Body of pancreas (tissue), 4 donors: ENCODE measurements around the gene WNT3A. TPM values are rescaled to one million over a fixed set of nuclear protein-coding genes. Genes with fewer than 3 reads are reported as not detected.

Source experiments
- ATAC-seq: fragments of 150-250 bp; one replicate; pipeline ENCODE4 v1.9.1; 2016
- DNase-seq, 4 donors: peaks; one replicate each; pipeline ENCODE4 v3.0.0-alpha.2; 2019
- H3K27ac ChIP-seq, 4 donors: fragments of 200-600 bp; sonication (generic); 1 replicate in 3 of 4; 2 replicates in 1 of 4; pipeline versions ENCODE4 v1.5.1 to v1.6.1; 2016 to 2019; ENCODE audit warnings: mild to moderate bottlenecking in 1 of 4, mixed read lengths in 1 of 4, moderate library complexity in 1 of 4
- H3K27me3 ChIP-seq, 2 donors: fragments of 200-600 bp; sonication (generic); one replicate each; pipeline ENCODE4 v1.6.0; 2016; ENCODE audit warnings: mild to moderate bottlenecking in 1 of 2
- H3K36me3 ChIP-seq, 2 donors: fragments of 200-600 bp; sonication (generic); replicated peaks in 1 of 2; 2 replicates each; pipeline ENCODE4 v1.5.1; 2016; ENCODE audit warnings: low read depth in 2 of 2; ENCODE audit not compliant: insufficient read depth in 1 of 2
- H3K4me1 ChIP-seq: fragments of 200-600 bp; sonication (generic); one replicate; pipeline ENCODE4 v1.6.0; 2016
- H3K4me3 ChIP-seq, 2 donors: fragments of 200-600 bp; sonication (generic); 1 replicate in 1 of 2; 2 replicates in 1 of 2; pipeline ENCODE4 v1.5.1; 2016 to 2019
- H3K9me3 ChIP-seq, 3 donors: fragments of 200-600 bp; sonication (generic); 1 replicate in 2 of 3; 2 replicates in 1 of 3; pipeline ENCODE4 v1.5.1; 2016
- POLR2A ChIP-seq, 3 donors: fragments of 450-650 bp; IDR thresholded peaks; one replicate each; pipeline ENCODE4 v1.6.1; 2016; ENCODE audit warnings: antibody characterized with exemption in 3 of 3, mild to moderate bottlenecking in 2 of 3
- WGBS, 2 donors: methylation state at CpG; one replicate each; pipeline ENCODE4 v1.1.5; 2017; 5-methylcytosine and 5-hydroxymethylcytosine counted together
- intact Hi-C: fragments of 100-400 bp; cut with DNase I; formaldehyde crosslinking; loops from one replicate; pipeline ENCODE4 v1.15.1; 2023
- total RNA-seq, 2 donors: library from RNA; depleted of rRNA; stranded (reverse); fragments of >200 nt; gene quantifications; one replicate each; pipeline ENCODE4 v1.1.0, GENCODE V29; 2016
- TF ChIP-seq, protein P1 (sequence below), 7 experiments: fragments of 450-650 bp in 4 of 7; fragments of 200-600 bp in 3 of 7; sonication (generic) in 3 of 7; IDR thresholded peaks; one replicate each; pipeline ENCODE4 v1.5.1; 2016 to 2019; ENCODE audit warnings: antibody characterized with exemption in 7 of 7

The WNT3A gene
- total RNA-seq, 2 donors from 2014 or later: not detected

- Histone ChIP-seq H3K4me1 (peaks cover 99% of the 10 kb centered on the region), H3K9me3 (no peaks in the 10 kb centered on the region), H3K4me3 (no peak overlapping the region), H3K27ac (peak overlapping the region in 3 of 4 donors; percentile 18 to 100 (median 48)), H3K27me3 (no peaks in the 10 kb centered on the region), H3K36me3 (no peaks in the 10 kb centered on the region)
- ATAC-seq: no peak
- intact Hi-C loops: no loop called here
- peak in 2 of 4 donors; percentile 26 to 52 for DNase-seq
- 13 to 16% methylated on average over 2 of the region's 2 CpGs for WGBS, 2 donors
- TF ChIP-seq, protein P1, sequence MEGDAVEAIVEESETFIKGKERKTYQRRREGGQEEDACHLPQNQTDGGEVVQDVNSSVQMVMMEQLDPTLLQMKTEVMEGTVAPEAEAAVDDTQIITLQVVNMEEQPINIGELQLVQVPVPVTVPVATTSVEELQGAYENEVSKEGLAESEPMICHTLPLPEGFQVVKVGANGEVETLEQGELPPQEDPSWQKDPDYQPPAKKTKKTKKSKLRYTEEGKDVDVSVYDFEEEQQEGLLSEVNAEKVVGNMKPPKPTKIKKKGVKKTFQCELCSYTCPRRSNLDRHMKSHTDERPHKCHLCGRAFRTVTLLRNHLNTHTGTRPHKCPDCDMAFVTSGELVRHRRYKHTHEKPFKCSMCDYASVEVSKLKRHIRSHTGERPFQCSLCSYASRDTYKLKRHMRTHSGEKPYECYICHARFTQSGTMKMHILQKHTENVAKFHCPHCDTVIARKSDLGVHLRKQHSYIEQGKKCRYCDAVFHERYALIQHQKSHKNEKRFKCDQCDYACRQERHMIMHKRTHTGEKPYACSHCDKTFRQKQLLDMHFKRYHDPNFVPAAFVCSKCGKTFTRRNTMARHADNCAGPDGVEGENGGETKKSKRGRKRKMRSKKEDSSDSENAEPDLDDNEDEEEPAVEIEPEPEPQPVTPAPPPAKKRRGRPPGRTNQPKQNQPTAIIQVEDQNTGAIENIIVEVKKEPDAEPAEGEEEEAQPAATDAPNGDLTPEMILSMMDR (IDR thresholded peaks at IDR 0.05): no peak
- TF ChIP-seq POLR2A (IDR thresholded peaks at IDR 0.05): no peak
These were observed 83.8 kb downstream of the WNT3A start for GRCh38 chr1:228090613-228091081.

DNA sequence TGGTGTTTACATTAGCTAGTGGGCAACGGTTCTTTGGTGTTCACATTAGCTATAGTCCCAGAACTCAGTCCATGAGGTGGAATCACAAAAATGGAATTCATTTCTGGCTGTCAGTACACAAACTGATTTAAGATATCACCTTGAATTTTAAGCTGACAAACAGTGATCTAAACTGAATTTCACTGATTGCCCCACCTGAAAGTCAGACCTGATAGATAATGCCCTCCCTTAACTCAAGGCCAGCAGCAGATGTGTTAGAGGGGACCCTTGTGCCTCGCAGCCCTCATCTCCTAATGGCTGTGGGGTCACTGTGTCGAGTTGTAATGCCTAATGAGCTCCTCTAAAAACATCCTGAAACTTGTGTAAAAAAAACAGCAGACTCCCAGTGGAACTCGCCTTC, 84.3 kb downstream of the WNT3A start:
- TF ChIP-seq, protein P1 (IDR thresholded peaks at IDR 0.05): no peak
- no peak for TF ChIP-seq POLR2A (IDR thresholded peaks at IDR 0.05)
- ATAC-seq: no peak
- DNase-seq: no peak
- Histone ChIP-seq H3K4me1 (peaks cover 99% of the 10 kb centered on the region), H3K27ac (peak overlapping the region in 2 of 4 donors; percentile 48 to 100), H3K27me3 (no peaks in the 10 kb centered on the region), H3K4me3 (no peak overlapping the region), H3K36me3 (no peaks in the 10 kb centered on the region), H3K9me3 (no peaks in the 10 kb centered on the region)
- WGBS, 2 donors: 38 to 41% methylated on average over 4 of the region's 4 CpGs
- intact Hi-C loops: no loop called here

DNA sequence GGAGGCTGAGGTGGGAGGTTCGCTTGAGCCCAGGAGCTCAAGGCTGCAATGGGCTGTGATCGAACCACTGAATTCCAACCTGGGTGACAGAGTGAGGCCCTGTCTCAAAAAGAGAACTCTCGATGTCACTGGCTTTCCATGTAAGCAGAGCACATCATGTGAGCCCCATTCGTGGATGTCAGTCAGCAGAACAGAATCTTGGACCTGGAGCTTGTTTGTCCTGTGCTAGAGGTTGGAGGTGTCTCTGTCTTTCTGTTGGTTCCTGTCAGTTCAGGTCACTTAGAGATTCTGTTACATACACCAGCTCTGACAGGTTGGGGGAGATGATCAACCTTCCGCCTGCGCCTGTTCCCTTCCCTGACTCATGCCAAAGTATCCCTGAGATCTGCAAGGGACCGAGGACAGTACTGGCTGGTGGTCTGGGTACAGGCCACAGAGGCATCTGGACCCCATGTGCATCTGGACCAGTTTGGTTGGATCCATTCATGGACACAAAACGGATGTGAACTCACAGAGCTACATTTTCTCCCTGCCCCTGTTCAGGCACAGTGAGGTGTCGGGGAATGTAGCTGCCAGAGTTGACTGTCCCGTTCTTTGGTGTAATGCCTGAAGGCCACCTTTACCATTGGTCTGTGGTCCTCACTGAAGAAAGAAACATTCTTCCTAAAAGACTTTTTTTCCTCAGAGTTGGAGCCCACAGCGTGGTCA, 85.7 kb downstream of the WNT3A start:
- Histone ChIP-seq H3K9me3 (no peaks in the 10 kb centered on the region), H3K36me3 (peaks cover 4% of the 10 kb centered on the region in 2 donors), H3K27me3 (no peaks in the 10 kb centered on the region), H3K4me3 (no peak overlapping the region), H3K4me1 (peaks cover 99% of the 10 kb centered on the region), H3K27ac (no peak overlapping the region)
- DNase-seq (no peak), ATAC-seq (no peak)
- TF ChIP-seq POLR2A (IDR thresholded peaks at IDR 0.05): no peak
- TF ChIP-seq, protein P1 (IDR thresholded peaks at IDR 0.05): no peak
- intact Hi-C loops: no loop called here
- WGBS, 2 donors: 65 to 72% methylated on average over 7 to 11 of the region's 11 CpGs

- no peaks in the 10 kb centered on the region for H3K9me3 ChIP-seq
- no peak for TF ChIP-seq POLR2A (IDR thresholded peaks at IDR 0.05)
- TF ChIP-seq, protein P1 (IDR thresholded peaks at IDR 0.05): no peak
- WGBS, 2 donors: 76% methylated on average over 19 to 20 of the region's 20 CpGs
- H3K27me3 ChIP-seq: no peaks in the 10 kb centered on the region
- DNase-seq: no peak
- ATAC-seq: no peak
- peaks cover 7 to 10% of the 10 kb centered on the region in 2 donors for H3K36me3 ChIP-seq
- intact Hi-C loops: no loop called here
- no peak overlapping the region for H3K27ac ChIP-seq
- peaks cover 92% of the 10 kb centered on the region for H3K4me1 ChIP-seq
- no peak overlapping the region for H3K4me3 ChIP-seq
These were observed 86.5 kb downstream of the WNT3A start for GRCh38 chr1:228093050-228093906.
